ENCODE data around the gene COL7A1.

Gene COL7A1

DNA sequence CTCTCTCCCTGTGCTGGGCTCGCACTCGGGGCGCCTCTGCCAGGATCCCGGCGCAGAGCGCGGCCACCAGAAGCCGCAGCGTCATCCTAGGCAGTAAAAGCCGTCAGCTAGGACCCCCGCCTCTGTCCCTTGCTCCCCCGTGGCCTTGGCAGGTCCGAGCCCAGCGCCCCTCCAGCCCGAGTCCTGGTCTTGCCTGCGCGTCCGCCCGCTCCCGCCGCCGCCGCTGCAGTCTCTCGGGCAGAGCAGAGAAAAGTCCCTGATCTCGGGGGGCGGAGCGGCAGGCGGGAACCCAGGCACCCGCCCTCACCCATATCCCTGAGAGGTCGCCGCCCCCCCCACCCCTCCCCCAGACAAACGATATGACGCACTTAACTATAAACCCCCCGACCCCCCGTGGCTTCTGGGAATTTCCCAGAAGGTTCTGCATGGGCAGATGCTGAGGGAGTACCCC lies at the start of gene COL7A1:
Gene COL7A1, minus strand, starts transcription at position 255 of the 451 bp plus-strand sequence. Its CDS starts 170 bp downstream, at position 85.
- DNase-seq: no peak

DNA sequence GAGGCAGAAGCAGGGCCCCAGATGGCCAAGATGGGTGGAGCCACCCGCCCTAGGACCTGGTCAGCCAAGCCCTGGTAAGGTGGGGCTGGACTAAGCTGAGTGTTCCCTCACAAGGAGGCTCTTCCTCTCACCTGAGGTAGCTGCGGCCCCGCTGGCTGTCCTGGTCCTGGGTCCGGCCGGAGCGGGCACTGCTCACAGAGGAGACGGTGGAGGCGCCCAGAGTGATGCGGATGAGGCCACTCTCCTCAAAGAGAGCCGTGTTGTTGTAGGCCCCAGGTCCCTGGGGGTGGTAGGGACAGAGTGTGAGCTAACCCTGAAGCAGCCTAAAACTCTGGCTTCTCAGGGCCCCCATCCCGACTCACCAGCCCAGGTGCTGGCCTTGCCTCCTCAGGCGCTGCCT lies 47.5 kb upstream of the COL7A1 start:
- no peak for DNase-seq

GRCh38 chr3:48641396-48641795 lies 46.3 kb upstream of the COL7A1 start:
- no peak for DNase-seq

- DNase-seq: no peak
Observed at GRCh38 chr3:48639944-48640606, 44.9 kb upstream of the COL7A1 start.

DNA sequence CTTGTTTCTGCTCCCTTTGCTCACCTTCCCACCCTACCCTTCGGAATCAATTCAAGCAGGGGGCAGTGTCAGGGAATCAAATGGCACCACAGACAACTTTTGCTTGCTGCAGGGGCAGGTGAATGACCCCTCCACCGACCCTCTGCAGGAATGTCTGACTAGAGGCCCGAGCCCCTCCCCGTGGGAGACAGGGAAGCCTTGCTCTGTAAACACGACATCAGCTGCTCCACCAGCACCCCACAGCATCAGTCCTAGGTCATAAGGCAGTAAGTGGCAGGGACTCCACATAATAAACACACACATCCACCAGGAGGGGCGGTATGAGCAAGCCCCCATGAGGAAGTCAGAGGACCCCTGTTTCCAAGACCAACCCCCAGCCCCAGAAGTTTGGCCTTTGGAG lies 42.2 kb upstream of the COL7A1 start:
- no peak for DNase-seq

DNA sequence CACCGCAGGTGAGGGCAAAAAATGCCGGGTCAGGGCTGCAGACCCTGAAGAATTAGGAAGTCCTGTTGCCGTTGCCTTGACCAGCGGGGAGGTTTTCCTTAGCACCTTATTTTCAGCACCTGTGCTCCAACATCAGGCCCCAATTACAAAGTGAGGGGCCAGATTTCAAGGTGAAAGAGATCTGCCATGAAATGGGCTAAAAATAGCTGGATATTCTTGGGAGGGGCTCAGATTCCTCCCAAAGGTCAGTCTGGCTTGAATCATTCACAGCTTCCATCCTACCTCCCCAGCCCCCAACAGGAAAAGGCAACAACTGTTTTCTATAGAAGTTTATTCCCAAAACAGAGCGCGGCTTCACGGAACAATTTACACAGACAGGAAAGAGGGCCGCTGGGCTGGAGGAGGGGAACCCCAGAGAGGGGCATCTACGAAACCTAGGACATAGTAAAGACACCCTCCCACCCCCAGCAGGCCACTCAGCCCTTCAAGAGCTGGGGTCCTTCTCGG lies 41.1 kb upstream of the COL7A1 start:
- DNase-seq: no peak

- peak; percentile 95 for DNase-seq
Observed at GRCh38 chr3:48635222-48636021, 40.3 kb upstream of the COL7A1 start, which contains the start of gene SLC26A6. TSS of gene SLC26A6 (minus strand) at chr3:48635461. CDS start at chr3:48635393, 68 bp downstream.

DNA sequence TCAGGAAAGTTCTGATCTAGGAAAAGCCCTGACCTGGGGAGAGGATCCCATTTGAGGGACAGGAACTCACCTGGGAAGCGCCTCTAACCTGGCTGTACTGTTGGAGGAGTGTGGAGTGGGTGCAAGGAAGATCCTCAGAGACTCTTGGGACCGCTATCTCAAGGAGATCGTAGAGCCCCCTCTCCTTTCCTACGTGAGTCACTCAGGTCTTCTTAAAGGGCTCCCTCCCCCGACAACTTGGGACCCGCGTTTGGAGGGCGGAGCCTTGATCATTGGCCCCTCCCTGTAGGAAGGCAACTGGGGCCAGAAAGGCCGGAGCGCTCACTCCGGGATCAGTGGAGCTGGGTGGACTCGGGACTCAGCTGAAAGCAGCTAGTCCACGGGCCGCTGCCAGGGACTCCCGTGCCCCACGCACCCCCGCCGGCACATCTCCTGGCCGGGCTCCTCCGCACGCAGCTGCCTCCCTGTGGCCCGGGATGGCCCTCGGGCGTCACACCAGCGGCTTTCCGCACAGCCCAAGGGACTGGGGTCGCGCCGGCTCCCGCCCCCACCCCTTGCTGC lies 39.6 kb upstream of the COL7A1 start:
- peak; percentile 38 for DNase-seq

- DNase-seq: no peak
Observed at GRCh38 chr3:48633743-48634142, 38.6 kb upstream of the COL7A1 start.

GRCh38 chr3:48633256-48633655 lies 38.1 kb upstream of the COL7A1 start:
- DNase-seq: no peak

DNA sequence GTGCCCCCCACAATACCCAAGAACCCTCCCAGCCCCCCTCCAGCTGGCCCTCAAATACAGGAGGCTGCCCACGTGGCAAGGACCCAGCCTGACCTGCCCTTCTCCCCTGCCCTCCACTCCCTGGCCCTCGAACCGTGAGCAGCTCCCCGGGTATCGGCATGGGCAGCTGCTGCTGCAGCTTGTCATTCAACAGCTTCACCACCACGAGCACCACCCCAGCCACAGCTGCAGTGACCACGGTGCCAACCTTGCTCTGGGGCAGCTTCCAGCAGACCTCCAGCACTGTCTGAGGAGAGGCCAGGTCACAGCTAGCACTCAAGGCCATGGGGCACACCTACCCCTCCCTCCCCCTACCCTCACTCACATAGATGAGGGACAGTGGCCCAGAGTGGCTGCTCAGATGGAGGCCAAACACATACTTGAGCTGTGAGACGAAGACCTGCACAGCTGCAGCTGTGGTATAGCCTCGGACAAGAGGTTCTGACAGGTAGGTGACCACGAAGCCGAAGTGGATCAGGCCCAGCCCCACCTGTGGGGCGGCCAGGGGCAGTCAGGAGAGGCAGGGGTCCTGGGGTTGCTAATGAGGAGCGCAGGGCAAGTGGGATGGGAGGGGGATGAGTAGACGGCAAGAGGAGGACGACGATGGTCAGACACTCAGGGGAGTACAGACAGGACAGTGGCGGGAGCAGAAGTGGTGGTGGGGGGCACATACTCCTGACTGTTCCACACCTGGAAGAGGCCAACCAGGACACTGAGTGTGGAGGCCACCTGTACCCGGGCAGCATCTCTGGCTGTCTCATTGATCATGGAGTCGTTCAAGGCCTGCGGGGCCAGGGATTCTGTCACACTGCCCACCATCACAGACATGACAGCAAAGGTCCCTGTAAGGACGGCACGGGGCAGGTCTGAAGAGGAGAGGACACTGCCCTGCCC lies 36.7 kb upstream of the COL7A1 start:
- no peak for DNase-seq

DNA sequence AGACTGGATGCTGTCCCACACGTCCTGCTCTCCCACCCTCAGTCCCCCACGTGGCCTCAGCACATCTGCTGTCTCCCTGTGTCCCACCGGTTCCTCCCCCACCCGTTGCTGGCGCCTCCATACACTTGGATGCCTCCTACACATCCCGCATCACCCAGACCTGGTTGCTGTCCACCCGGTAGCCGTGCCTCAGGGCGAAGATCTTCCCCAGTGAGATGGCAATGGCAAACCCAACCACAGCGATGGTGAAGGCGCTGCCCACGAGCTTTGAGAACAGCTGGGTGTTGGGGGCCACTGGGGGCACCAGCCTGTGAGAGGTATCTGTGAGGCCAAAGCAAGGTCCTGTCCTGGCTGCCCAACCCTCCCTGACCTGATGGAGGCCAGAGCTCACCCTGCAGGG lies 35.7 kb upstream of the COL7A1 start:
- DNase-seq: no peak

- no peak for DNase-seq
Observed at GRCh38 chr3:48630407-48630806, 35.3 kb upstream of the COL7A1 start.

DNA sequence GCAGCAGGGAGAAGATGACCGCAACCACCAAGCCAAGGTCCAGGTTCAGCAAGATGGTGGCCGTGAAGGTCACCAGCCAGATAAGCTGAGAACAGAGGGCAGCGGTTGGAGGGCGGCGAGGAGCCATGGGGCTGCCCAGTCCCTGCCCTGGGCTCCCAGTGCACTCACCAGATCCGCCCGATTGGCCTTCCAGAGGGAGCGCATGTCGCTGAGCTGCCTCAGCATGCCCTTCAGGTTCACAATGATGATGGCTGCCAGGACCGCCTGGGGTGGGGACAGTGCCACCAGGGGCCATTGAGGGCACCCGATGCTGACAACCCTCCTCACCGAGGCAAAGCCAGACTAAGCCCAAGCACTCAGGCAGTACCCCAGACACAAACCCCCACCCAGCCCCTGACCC lies 34.8 kb upstream of the COL7A1 start:
- DNase-seq: no peak

GRCh38 chr3:48628277-48629017 lies 33.3 kb upstream of the COL7A1 start:
- no peak for DNase-seq

DNA sequence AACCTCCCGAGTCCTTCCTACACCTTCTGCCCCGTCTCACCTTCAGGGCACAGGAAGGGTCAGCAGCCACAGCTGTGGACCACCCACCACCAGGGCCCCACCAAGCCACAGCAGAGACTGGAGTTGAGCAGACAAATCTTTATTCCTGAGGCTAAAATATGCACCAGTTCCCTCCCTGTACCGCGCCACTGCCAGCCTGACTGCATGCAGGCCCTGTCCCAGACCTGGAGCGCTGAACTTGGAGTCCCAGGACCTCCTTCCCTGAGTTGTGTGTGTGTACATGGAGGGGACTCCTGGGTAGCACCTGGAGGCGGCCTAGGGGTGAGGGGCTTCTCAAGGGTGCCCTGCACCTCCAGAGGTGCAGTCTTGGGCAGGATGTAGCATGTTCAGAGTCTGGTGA lies 30.5 kb upstream of the COL7A1 start:
- DNase-seq: no peak

DNA sequence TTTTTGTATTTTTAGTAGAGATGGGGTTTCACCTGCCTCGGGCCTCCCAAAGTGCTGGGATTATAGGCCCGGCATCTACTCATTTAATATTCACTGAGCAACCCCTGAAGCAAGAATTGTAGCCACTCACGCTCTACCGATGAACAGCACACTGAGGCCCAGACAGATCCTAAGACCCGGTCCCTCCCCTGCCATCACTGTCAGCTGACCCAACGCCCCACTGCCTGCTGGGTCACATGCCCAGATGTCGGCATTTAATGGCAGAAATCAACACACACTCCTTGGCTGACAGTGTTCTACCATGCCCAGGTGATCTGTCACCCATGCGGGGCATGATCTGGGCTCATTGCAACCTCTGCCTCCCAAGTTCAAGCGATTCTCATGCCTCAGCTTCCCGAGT lies 29.6 kb upstream of the COL7A1 start:
- DNase-seq: no peak

DNA sequence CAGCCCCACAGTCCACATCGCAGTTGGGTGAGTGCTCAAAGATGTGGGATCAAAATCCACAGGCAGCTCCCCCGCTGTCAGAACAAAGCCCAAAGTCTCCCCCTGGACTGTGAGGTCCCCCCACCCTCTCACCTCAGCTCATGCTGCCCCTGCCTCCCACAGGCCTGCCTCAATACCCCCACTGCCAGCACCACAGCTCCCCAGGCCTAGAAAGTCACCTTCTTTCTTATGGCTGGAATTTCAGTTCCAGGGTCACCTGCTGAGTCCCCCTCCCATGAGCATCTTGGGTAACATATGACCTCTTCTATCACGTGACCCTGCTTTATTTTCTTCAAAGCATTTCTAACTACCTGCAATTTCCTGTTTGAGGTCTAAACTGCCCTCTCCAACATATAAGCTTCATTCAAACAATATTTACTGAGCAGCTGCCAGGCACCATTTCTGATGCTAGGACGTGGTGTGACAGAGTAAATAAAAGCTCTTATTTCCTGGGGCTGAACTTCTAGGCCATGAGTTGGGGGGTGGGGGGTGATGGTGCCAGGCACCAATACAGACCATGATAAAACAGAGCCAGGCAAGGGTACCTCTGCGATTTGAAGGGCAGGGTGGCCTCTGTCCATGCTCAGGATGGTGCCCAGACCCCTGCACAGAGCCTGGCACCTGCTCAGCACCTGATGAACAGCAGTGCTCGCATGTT lies 28.9 kb upstream of the COL7A1 start:
- DNase-seq: no peak

DNA sequence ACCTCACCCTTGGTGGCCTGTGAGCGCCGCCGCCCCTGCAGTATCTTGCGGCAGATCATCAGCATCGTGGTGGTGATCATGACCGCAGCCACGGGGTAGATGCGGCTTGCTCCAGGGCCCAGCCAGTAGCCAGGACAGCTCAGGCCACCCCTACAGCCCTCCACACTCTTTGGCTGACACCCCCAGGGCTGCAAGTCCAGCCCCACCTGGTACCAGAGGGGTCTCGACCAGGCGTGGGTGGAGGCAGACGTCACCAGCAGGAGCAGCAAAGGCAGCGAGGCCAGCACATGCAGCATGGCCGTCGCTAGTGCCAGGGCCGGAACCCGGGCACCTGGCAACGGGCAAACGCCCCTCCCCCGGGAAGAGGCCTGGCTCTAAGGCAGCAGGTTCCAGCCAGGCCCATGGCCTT lies 26.3 kb upstream of the COL7A1 start, which contains the start of gene TMEM89:
Gene TMEM89, minus strand, starts transcription at position 309 of the 409 bp plus-strand sequence. Its CDS starts 13 bp downstream, at position 296.
- DNase-seq: no peak

DNA sequence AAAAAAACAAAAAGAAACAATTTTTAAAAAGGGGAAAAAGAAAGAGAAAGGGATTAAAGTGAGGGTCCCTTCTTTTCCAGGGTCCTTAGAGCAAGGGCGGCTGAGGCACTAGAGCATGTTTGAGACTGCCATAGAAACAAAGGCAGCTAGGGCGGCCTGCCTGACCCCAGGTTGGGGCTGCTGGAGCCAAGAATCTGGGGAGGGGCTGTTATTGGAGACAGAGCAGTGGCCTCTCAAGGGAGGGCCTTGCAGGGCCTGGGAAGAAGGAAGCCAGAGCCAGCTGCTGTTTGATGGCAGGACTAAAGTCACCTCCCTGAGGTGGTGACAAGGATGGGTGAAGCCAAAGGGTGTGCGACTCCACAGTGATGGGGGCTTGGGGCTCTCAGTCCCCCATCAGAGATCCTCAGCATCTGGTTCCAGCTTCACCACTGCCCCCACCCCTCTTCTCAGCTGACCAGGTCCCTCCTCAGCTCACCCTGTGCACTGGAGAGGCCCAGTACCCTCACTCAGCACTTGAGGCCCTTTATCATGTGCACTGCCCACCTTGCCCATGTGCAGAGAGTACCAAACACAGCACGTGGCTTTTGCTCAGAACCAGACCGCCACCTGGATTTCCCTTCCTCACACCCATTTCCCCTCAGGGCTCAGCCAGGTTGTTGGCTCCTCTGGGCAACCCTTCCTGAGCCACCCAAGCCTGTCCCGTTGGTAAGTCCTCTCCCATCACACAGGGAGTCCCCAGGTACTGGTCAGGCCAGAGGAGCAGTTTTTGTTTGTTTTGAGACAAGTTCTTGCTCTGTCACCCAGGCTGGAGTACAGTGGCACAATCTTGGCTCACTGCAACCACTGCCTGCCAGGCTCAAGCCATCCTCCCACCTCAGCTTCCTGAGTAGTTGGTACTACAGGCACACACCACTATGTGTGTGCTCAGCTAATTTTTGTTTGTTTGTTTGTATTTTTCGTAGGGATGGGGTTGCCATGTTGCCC lies 24.7 kb upstream of the COL7A1 start:
- no peak for DNase-seq

Data from T1000 (cell line).